ENCODE data around the gene GGT6. TPM values are rescaled to one million over a fixed set of nuclear protein-coding genes. Genes with fewer than 3 reads are reported as not detected.

Gene GGT6
- polyA plus RNA-seq, 3 donors from 2014 or later, result not detected

GRCh38 chr17:4519361-4519788 lies 41.0 kb downstream of the GGT6 start:
- no peaks in the 10 kb centered on the region for H3K4me1 Mint-ChIP-seq
- H3K27me3 Mint-ChIP-seq (ENCODE audit: low read depth in 3 of 3), result peaks cover 0 to 1% (median 0%) of the 10 kb centered on the region in 3 donors
- H3K27ac Mint-ChIP-seq, result no peak overlapping the region
- H3K9me3 Mint-ChIP-seq, result no peaks in the 10 kb centered on the region
- H3K4me3 Mint-ChIP-seq, result no peak overlapping the region
- no peaks in the 10 kb centered on the region for H3K36me3 Mint-ChIP-seq
- DNase-seq, result no peak

- H3K27me3 Mint-ChIP-seq (ENCODE audit: low read depth in 3 of 3), result peaks cover 0 to 1% (median 0%) of the 10 kb centered on the region in 3 donors
- no peak overlapping the region for H3K27ac Mint-ChIP-seq
- no peak for DNase-seq
- no peak overlapping the region for H3K4me3 Mint-ChIP-seq
- H3K9me3 Mint-ChIP-seq, result no peaks in the 10 kb centered on the region
- H3K4me1 Mint-ChIP-seq, result no peaks in the 10 kb centered on the region
- H3K36me3 Mint-ChIP-seq, result no peaks in the 10 kb centered on the region
Observed at GRCh38 chr17:4518901-4519300, 41.5 kb downstream of the GGT6 start.

- Mint-ChIP-seq H3K4me1 (no peaks in the 10 kb centered on the region), H3K27me3 (ENCODE audit: low read depth in 3 of 3) (peaks cover 0 to 1% (median 0%) of the 10 kb centered on the region in 3 donors)
Observed at GRCh38 chr17:4516735-4517134, 43.6 kb downstream of the GGT6 start.

GRCh38 chr17:4515501-4515900 lies 44.9 kb downstream of the GGT6 start:
- Mint-ChIP-seq H3K27me3 (ENCODE audit: low read depth in 3 of 3) (peaks cover 0 to 2% (median 1%) of the 10 kb centered on the region in 3 donors), H3K4me1 (peaks cover 6 to 8% of the 10 kb centered on the region in 2 donors), H3K27ac (no peak overlapping the region), H3K4me3 (no peak overlapping the region), H3K36me3 (no peaks in the 10 kb centered on the region), H3K9me3 (no peaks in the 10 kb centered on the region)
- no peak for DNase-seq

More at GRCh38 chr17:4516735-4517134, 43.6 kb downstream of the GGT6 start:
- DNase-seq, result no peak
- Mint-ChIP-seq H3K27ac (no peak overlapping the region), H3K9me3 (no peaks in the 10 kb centered on the region), H3K4me3 (no peak overlapping the region), H3K36me3 (no peaks in the 10 kb centered on the region)

GRCh38 chr17:4514779-4515178 lies 45.6 kb downstream of the GGT6 start:
- peaks cover 12 to 13% of the 10 kb centered on the region in 2 donors for H3K4me1 Mint-ChIP-seq
- H3K27ac Mint-ChIP-seq, result no peak overlapping the region
- H3K27me3 Mint-ChIP-seq (ENCODE audit: low read depth in 3 of 3), result peaks cover 0 to 2% (median 1%) of the 10 kb centered on the region in 3 donors
- no peaks in the 10 kb centered on the region for H3K9me3 Mint-ChIP-seq
- no peak overlapping the region for H3K4me3 Mint-ChIP-seq
- H3K36me3 Mint-ChIP-seq, result no peaks in the 10 kb centered on the region
- DNase-seq, result no peak

- Mint-ChIP-seq H3K27me3 (ENCODE audit: low read depth in 3 of 3) (peaks cover under 1 to 2% (median 1%) of the 10 kb centered on the region in 3 donors), H3K4me3 (no peak overlapping the region), H3K27ac (no peak overlapping the region), H3K36me3 (no peaks in the 10 kb centered on the region), H3K4me1 (peaks cover 18 to 19% of the 10 kb centered on the region in 2 donors), H3K9me3 (no peaks in the 10 kb centered on the region)
- no peak for DNase-seq
Observed at GRCh38 chr17:4514206-4514605, 46.2 kb downstream of the GGT6 start.

- Mint-ChIP-seq H3K36me3 (no peaks in the 10 kb centered on the region), H3K27ac (no peak overlapping the region), H3K27me3 (ENCODE audit: low read depth in 3 of 3) (peaks cover 2 to 5% (median 5%) of the 10 kb centered on the region in 3 donors), H3K9me3 (no peaks in the 10 kb centered on the region), H3K4me3 (no peak overlapping the region), H3K4me1 (peaks cover 26 to 27% of the 10 kb centered on the region in 2 donors)
- DNase-seq, result no peak
Observed at GRCh38 chr17:4513113-4514032, 47.0 kb downstream of the GGT6 start.

- no peak overlapping the region for H3K27ac Mint-ChIP-seq
- no peaks in the 10 kb centered on the region for H3K36me3 Mint-ChIP-seq
- H3K9me3 Mint-ChIP-seq, result no peaks in the 10 kb centered on the region
- H3K4me1 Mint-ChIP-seq, result peaks cover 30 to 32% of the 10 kb centered on the region in 2 donors
- DNase-seq, result no peak
- peaks cover 2 to 8% (median 7%) of the 10 kb centered on the region in 3 donors for H3K27me3 Mint-ChIP-seq (ENCODE audit: low read depth in 3 of 3)
- H3K4me3 Mint-ChIP-seq, result no peak overlapping the region
Observed at GRCh38 chr17:4512156-4513112, 47.9 kb downstream of the GGT6 start.

GRCh38 chr17:4511199-4511932 lies 49.0 kb downstream of the GGT6 start:
- H3K9me3 Mint-ChIP-seq, result no peaks in the 10 kb centered on the region
- DNase-seq, result no peak
- peaks cover 2 to 8% (median 7%) of the 10 kb centered on the region in 3 donors for H3K27me3 Mint-ChIP-seq (ENCODE audit: low read depth in 3 of 3)
- H3K4me1 Mint-ChIP-seq, result peaks cover 30 to 33% of the 10 kb centered on the region in 2 donors
- no peak overlapping the region for H3K27ac Mint-ChIP-seq
- no peak overlapping the region for H3K4me3 Mint-ChIP-seq
- H3K36me3 Mint-ChIP-seq, result no peaks in the 10 kb centered on the region

GRCh38 chr17:4510618-4510941 lies 49.8 kb downstream of the GGT6 start:
- Mint-ChIP-seq H3K4me3 (peak overlapping the region in 3 of 5 donors; percentile 22 to 39 (median 24)), H3K36me3 (no peaks in the 10 kb centered on the region), H3K27ac (peak overlapping the region in 1 of 6 donors; percentile 46), H3K9me3 (no peaks in the 10 kb centered on the region), H3K27me3 (ENCODE audit: low read depth in 3 of 3) (peaks cover 2 to 7% (median 7%) of the 10 kb centered on the region in 3 donors), H3K4me1 (peaks cover 30 to 33% of the 10 kb centered on the region in 2 donors)
- DNase-seq, result no peak

GRCh38 chr17:4509923-4510617 lies 50.3 kb downstream of the GGT6 start:
- Mint-ChIP-seq H3K27ac (peak overlapping the region in 1 of 6 donors; percentile 26), H3K4me1 (peaks cover 30 to 33% of the 10 kb centered on the region in 2 donors), H3K4me3 (peak overlapping the region in 3 of 5 donors; percentile 27 to 61 (median 45)), H3K9me3 (no peaks in the 10 kb centered on the region), H3K36me3 (no peaks in the 10 kb centered on the region), H3K27me3 (ENCODE audit: low read depth in 3 of 3) (peaks cover 2 to 7% (median 7%) of the 10 kb centered on the region in 3 donors)
- no peak for DNase-seq

- Mint-ChIP-seq H3K27ac (peak overlapping the region in 1 of 6 donors; percentile 26), H3K36me3 (no peaks in the 10 kb centered on the region), H3K9me3 (no peaks in the 10 kb centered on the region), H3K27me3 (ENCODE audit: low read depth in 3 of 3) (peaks cover 2 to 7% (median 7%) of the 10 kb centered on the region in 3 donors), H3K4me1 (peaks cover 30 to 33% of the 10 kb centered on the region in 2 donors), H3K4me3 (peak overlapping the region; percentile 27 to 67 (median 58))
- peak; percentile 34 to 43 (median 34) for DNase-seq
Observed at GRCh38 chr17:4509401-4509800, 51.0 kb downstream of the GGT6 start.

Measured in immature natural killer cell (primary cell).